Common myeloid progenitor, CD34-positive (primary cell): ENCODE results near the gene ZNF654.

Experiments
- CTCF ChIA-PET: fragments of 350-600 bp; sonication (Branson Sonifier 250); formaldehyde crosslinking; loops from one replicate; lab custom pipeline; 2021; ENCODE audit warnings: antibody characterized with exemption; lab: Charles Lee
- POLR2A ChIA-PET: fragments of 350-600 bp; sonication (Branson Sonifier 250); formaldehyde crosslinking; loops from one replicate; lab custom pipeline; 2021; ENCODE audit warnings: antibody characterized with exemption; lab: Charles Lee
- DNase-seq, 3 donors: peaks; one replicate each; pipeline versions ENCODE4 v3.0.0 to v3.0.0-alpha.2; 2013
- H3K27ac ChIP-seq, 2 experiments: 1 replicate in 1 of 2; 2 replicates in 1 of 2; pipeline ENCODE4 v1.7.0; 2013; ENCODE audit warnings: inconsistent platforms in 2 of 2, low read length in 2 of 2, mild to moderate bottlenecking in 2 of 2, low read depth in 1 of 2, moderate library complexity in 1 of 2; ENCODE audit not compliant: severe bottlenecking in 2 of 2, insufficient read depth in 1 of 2, poor library complexity in 1 of 2
- H3K27me3 ChIP-seq, 5 experiments: replicated peaks in 2 of 5; 1 replicate in 3 of 5; 2 replicates in 2 of 5; pipeline versions ENCODE4 v1.6.1 to v1.7.0; 2013; ENCODE audit warnings: low read length in 4 of 5, mild to moderate bottlenecking in 2 of 5, moderate library complexity in 2 of 5, inconsistent platforms in 1 of 5; ENCODE audit not compliant: insufficient read depth in 5 of 5, control insufficient read depth in 4 of 5
- H3K36me3 ChIP-seq, 4 experiments: 1 replicate in 2 of 4; 2 replicates in 2 of 4; pipeline versions ENCODE4 v1.6.1 to v1.7.0; 2013; ENCODE audit warnings: low read length in 3 of 4, control low read depth in 1 of 4, mild to moderate bottlenecking in 1 of 4; ENCODE audit not compliant: control insufficient read depth in 4 of 4, insufficient read depth in 4 of 4
- H3K4me1 ChIP-seq, 4 experiments: 1 replicate in 3 of 4; 2 replicates in 1 of 4; pipeline versions ENCODE4 v1.6.1 to v1.7.1; 2013; ENCODE audit warnings: low read length in 3 of 4, mild to moderate bottlenecking in 3 of 4, control low read depth in 1 of 4, inconsistent platforms in 1 of 4, moderate library complexity in 1 of 4; ENCODE audit not compliant: control insufficient read depth in 4 of 4, insufficient read depth in 4 of 4; ENCODE audit errors: control extremely low read depth in 1 of 4
- H3K4me3 ChIP-seq, 7 experiments: 1 replicate in 4 of 7; 2 replicates in 3 of 7; pipeline versions ENCODE4 v1.5.1 to v1.7.0; 2013; ENCODE audit warnings: mild to moderate bottlenecking in 7 of 7, low read length in 6 of 7, moderate library complexity in 6 of 7, inconsistent platforms in 2 of 7, low read depth in 2 of 7, control low read depth in 1 of 7; ENCODE audit not compliant: insufficient read depth in 4 of 7, control insufficient read depth in 1 of 7; ENCODE audit errors: extremely low read depth in 1 of 7
- H3K9me3 ChIP-seq, 5 experiments: 1 replicate in 4 of 5; 2 replicates in 1 of 5; pipeline versions ENCODE4 v1.6.1 to v1.7.1; 2013; ENCODE audit warnings: low read length in 4 of 5, mild to moderate bottlenecking in 2 of 5, inconsistent platforms in 1 of 5, low read depth in 1 of 5, moderate library complexity in 1 of 5; ENCODE audit not compliant: control insufficient read depth in 4 of 5, insufficient read depth in 2 of 5; ENCODE audit errors: control extremely low read depth in 1 of 5
- WGBS: methylation state at CpG from one replicate; pipeline ENCODE4 v1.1.5; 2013; ENCODE audit not compliant: insufficient coverage; 5-methylcytosine and 5-hydroxymethylcytosine counted together

The ZNF654 gene

DNA sequence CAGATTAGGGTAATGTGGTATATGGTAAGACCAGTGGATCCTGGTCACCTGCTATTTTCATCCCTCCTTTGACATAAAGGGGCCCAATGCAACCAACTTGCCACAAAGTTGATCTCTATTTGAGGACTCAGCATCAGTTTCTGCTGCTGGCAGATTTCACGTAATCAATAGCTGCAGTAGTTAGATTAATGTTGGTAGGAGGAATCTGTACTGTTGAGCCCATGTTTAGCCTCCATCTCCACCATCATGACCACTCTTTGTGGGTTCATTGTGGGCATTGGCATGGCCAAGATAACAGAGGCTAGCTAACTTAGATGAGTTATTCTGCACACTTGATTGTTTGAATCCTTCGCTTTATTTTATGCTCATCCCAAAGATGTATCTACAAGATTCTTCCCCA is 30.2 kb upstream of the ZNF654 start:
- WGBS, result no CpG with 5 or more reads among the region's 2 CpGs
- Histone ChIP-seq H3K4me3 (no peak overlapping the region), H3K9me3 (peaks cover 0 to 13% (median 10%) of the 10 kb centered on the region in 5 experiments), H3K4me1 (peaks cover 2 to 29% (median 18%) of the 10 kb centered on the region in 4 experiments), H3K27ac (no peak overlapping the region), H3K36me3 (no peaks in the 10 kb centered on the region), H3K27me3 (no peaks in the 10 kb centered on the region)
- DNase-seq, result peak in 1 of 3 donors; percentile 38
- ChIA-PET POLR2A (no interaction called here), CTCF (interaction anchor here (1.2 to 2.3 kb wide), 3 partner anchors 9 to 84 kb away, joined by 3 to 7 read pairs (median 4); no protein-coding TSS in a partner anchor)

DNA sequence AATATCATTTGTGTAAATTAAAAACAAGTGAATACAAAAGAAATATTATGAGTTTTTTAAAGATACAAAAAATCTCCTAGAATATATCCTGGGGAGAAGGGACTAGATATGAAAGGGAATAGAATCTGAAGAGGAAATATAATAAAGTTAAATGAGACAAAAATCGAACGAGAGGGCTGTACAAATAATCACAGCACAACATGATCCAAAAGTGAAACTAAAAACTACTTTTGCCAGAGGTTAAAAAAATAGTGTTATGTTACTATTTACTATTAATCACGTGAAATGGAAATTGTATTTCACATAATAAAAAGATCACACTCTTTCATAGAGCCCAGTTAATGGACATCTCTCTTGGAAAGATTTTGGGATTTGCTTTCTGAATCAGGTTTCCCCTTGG is 28.8 kb upstream of the ZNF654 start:
- POLR2A ChIA-PET, result interaction anchor here (0.6 to 0.7 kb wide), 2 partner anchors 21 to 411 kb away, joined by 3 to 5 read pairs; no protein-coding TSS in a partner anchor
- no CpG with 5 or more reads among the region's 3 CpGs for WGBS
- peaks cover 2 to 42% (median 26%) of the 10 kb centered on the region in 4 experiments for H3K4me1 ChIP-seq
- peak overlapping the region in 1 of 2 experiments; percentile 75 for H3K27ac ChIP-seq
- H3K27me3 ChIP-seq, result no peaks in the 10 kb centered on the region
- H3K9me3 ChIP-seq, result peaks cover 0 to 13% (median 10%) of the 10 kb centered on the region in 5 experiments
- CTCF ChIA-PET, result interaction anchor here (0.7 to 2.3 kb wide), 3 partner anchors 10 to 83 kb away, joined by 3 to 7 read pairs (median 4); no protein-coding TSS in a partner anchor
- DNase-seq, result no peak
- H3K4me3 ChIP-seq, result peak overlapping the region in 6 of 7 experiments; percentile 34 to 75 (median 38)
- H3K36me3 ChIP-seq, result no peaks in the 10 kb centered on the region

DNA sequence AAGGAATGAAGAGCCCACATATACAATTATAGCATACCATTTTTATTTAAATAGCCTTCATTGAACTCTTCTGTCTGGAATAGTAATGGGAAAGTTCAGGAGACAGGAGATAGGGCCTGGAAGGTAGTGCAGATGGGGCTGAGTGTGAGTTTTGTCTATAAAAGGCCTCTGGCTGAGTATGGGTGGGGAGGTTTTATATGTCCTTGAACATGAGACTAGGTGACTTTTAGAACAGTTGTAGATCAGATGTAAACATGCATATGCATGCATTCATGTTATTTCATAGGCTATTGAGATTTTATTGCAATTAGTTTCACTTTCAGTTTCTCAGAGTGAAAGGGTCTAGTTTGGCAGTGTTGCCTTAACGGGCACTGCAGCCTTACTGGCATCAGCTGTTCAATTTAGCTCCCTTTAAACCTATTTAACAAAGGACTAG is 27.4 kb upstream of the ZNF654 start:
- no peaks in the 10 kb centered on the region for H3K36me3 ChIP-seq
- peaks cover 5 to 47% (median 26%) of the 10 kb centered on the region in 4 experiments for H3K4me1 ChIP-seq
- H3K27ac ChIP-seq, result peak overlapping the region; percentile 62 to 84
- H3K4me3 ChIP-seq, result peak overlapping the region in 6 of 7 experiments; percentile 46 to 83 (median 63)
- whole genome bisulfite sequencing, result 0% methylated on average over 1 of the region's 1 CpG
- H3K27me3 ChIP-seq, result no peaks in the 10 kb centered on the region
- H3K9me3 ChIP-seq, result peaks cover 0 to 7% (median 3%) of the 10 kb centered on the region in 5 experiments
- peak; percentile 62 to 87 (median 81) for DNase-seq
- CTCF ChIA-PET, result interaction anchor here (0.8 to 2.1 kb wide), 7 partner anchors 9 to 681 kb away, joined by 3 to 9 read pairs (median 6); no protein-coding TSS in a partner anchor
- POLR2A ChIA-PET, result interaction anchor here (1.0 to 2.6 kb wide), 3 partner anchors 22 to 27 kb away, joined by 3 to 11 read pairs (median 3); partner anchors contain the start of genes CGGBP1 and ZNF654

DNA sequence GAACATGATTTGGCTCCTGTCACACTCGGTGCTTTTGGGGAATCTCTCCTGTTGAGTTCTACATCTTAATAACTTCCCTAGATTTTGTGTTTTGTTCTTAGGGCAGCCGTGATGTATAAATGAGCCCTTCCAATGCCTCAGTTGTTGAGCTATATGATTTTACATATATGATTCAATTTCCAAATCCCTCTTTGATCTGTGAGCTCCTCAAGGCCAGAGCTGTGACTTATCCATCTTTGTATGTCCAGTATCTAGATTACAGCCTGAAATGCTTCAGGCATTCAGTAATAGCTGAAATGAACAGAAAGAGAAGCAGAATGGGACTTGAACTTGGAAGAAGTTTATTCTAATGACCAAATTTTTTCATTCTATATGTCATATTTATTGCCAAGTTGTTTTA is 26.8 kb upstream of the ZNF654 start:
- POLR2A ChIA-PET, result interaction anchor here (0.6 to 2.6 kb wide), 3 partner anchors 26 to 682 kb away, joined by 3 to 11 read pairs (median 3); partner anchors contain the start of genes CGGBP1 and ZNF654
- peak overlapping the region; percentile 62 to 84 for H3K27ac ChIP-seq

DNA sequence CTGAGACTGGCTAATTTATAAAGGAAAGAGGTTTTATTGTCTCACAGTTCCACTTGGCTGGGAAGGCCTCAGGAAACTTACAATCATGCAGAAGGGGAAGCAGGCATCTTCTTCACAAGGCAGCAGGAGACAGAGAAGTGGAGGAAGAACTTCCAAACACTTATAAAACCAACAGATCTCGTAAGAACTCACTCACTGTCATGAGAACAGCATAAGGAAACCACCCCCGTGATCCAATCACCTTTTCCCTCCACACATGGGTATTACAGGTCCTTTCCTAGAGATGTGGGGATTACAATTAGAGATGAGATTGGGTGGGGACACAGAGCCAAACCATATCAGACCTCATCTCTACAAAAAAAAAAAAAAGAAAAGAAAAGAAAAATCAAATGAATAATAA is 26.0 kb upstream of the ZNF654 start:
- ChIA-PET POLR2A (interaction anchor here (2.6 kb wide), 1 partner anchor 26 kb away, joined by 11 read pairs; the partner anchor contains the start of genes CGGBP1 and ZNF654), CTCF (interaction anchor here (1.8 to 2.1 kb wide), 2 partner anchors 13 to 28 kb away, joined by 6 to 7 read pairs; no protein-coding TSS in a partner anchor)
- peak in 1 of 3 donors; percentile 31 for DNase-seq
- Histone ChIP-seq H3K27ac (peak overlapping the region; percentile 62 to 84), H3K4me1 (peaks cover 10 to 53% (median 27%) of the 10 kb centered on the region in 4 experiments), H3K4me3 (peak overlapping the region in 3 of 7 experiments; percentile 4 to 50 (median 16)), H3K27me3 (no peaks in the 10 kb centered on the region), H3K9me3 (no peaks in the 10 kb centered on the region), H3K36me3 (no peaks in the 10 kb centered on the region)
- WGBS, result no CpG with 5 or more reads among the region's 2 CpGs

More for the DNA sequence above, 26.8 kb upstream of the ZNF654 start:
- peak overlapping the region in 6 of 7 experiments; percentile 46 to 83 (median 63) for H3K4me3 ChIP-seq
- H3K4me1 ChIP-seq, result peaks cover 5 to 52% (median 27%) of the 10 kb centered on the region in 4 experiments
- DNase-seq, result no peak
- H3K9me3 ChIP-seq, result peaks cover 0 to 4% (median 2%) of the 10 kb centered on the region in 5 experiments
- CTCF ChIA-PET, result interaction anchor here (1.2 to 2.1 kb wide), 5 partner anchors 10 to 681 kb away, joined by 3 to 9 read pairs (median 6); no protein-coding TSS in a partner anchor
- H3K36me3 ChIP-seq, result no peaks in the 10 kb centered on the region
- H3K27me3 ChIP-seq, result no peaks in the 10 kb centered on the region
- no CpG with 5 or more reads among the region's 2 CpGs for WGBS

DNA sequence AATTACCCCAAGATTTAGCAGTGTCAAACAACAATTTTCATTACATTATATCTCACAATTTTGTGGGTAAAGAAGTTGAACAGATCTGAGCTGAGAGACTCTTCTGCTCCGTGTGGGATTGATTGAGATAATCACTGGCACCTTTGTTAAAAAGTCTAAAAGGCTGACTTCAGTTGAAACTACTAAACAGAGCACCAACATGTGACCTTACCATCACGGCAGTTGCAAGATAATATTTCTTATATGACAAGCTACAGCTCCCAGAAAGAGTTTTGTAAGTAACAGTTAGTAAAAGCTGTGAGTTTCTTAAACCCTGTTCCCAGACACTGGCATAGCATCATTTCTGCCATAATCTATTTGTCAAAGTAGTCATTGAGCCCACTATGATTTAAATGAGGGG is 25.2 kb upstream of the ZNF654 start:
- POLR2A ChIA-PET, result no interaction called here
- peak in 2 of 3 donors; percentile 50 to 73 for DNase-seq
- H3K27ac ChIP-seq, result peak overlapping the region; percentile 47 to 84
- no peaks in the 10 kb centered on the region for H3K9me3 ChIP-seq
- peak overlapping the region in 4 of 7 experiments; percentile 19 to 47 (median 41) for H3K4me3 ChIP-seq
- CTCF ChIA-PET, result interaction anchor here (0.9 kb wide), 1 partner anchor 79 kb away, joined by 3 read pairs; no protein-coding TSS in a partner anchor
- H3K27me3 ChIP-seq, result no peaks in the 10 kb centered on the region
- H3K36me3 ChIP-seq, result no peaks in the 10 kb centered on the region
- H3K4me1 ChIP-seq, result peaks cover 14 to 56% (median 27%) of the 10 kb centered on the region in 4 experiments
- WGBS, result no CpG with 5 or more reads among the region's 2 CpGs
